Tibial nerve (tissue), 4 donors: ENCODE results near the gene TMEM232. TPM values are rescaled to one million over a fixed set of nuclear protein-coding genes. Genes with fewer than 3 reads are reported as not detected.
"Not testable (repeated sequence)": the region's sequence is repeated elsewhere in the genome, so short reads cannot be mapped to it uniquely, and the experiment has no call there.

Experiments used
- DNase-seq, 2 donors: peaks; one replicate each; pipeline ENCODE4 v3.0.0-alpha.2; 2019; ENCODE audit warnings: low spot score in 2 of 2
- H3K27ac ChIP-seq, 4 donors: fragments of 200-600 bp; sonication (generic) in 3 of 4; one replicate each; pipeline ENCODE4 v1.5.1; 2017 to 2019; ENCODE audit warnings: mild to moderate bottlenecking in 1 of 4
- H3K27me3 ChIP-seq, 2 donors: fragments of 200-600 bp; sonication (generic) in 1 of 2; one replicate each; pipeline versions ENCODE4 v1.5.1 to v1.6.0; 2017 to 2019
- H3K36me3 ChIP-seq, 3 donors: fragments of 200-600 bp; sonication (generic); one replicate each; pipeline ENCODE4 v1.5.1; 2018 to 2019
- H3K4me1 ChIP-seq, 4 donors: fragments of 200-600 bp; sonication (generic) in 3 of 4; one replicate each; pipeline ENCODE4 v1.5.1; 2017 to 2019
- H3K4me3 ChIP-seq, 4 donors: fragments of 200-600 bp; sonication (generic) in 3 of 4; one replicate each; pipeline ENCODE4 v1.5.1; 2017 to 2019; ENCODE audit warnings: mild to moderate bottlenecking in 1 of 4, moderate library complexity in 1 of 4
- H3K9me3 ChIP-seq, 4 donors: fragments of 200-600 bp; sonication (generic) in 3 of 4; one replicate each; pipeline ENCODE4 v1.5.1; 2017 to 2019
- CTCF ChIP-seq, 5 experiments: fragments of 200-600 bp in 3 of 5; fragments of 450-650 bp in 2 of 5; sonication (generic) in 3 of 5; IDR thresholded peaks; one replicate each; pipeline ENCODE4 v1.5.1; 2016 to 2019; ENCODE audit warnings: antibody characterized with exemption in 5 of 5, mild to moderate bottlenecking in 3 of 5, moderate library complexity in 2 of 5
- EP300 ChIP-seq, 2 donors: sonication (generic); formaldehyde crosslinking; IDR thresholded peaks; one replicate each; pipeline ENCODE4 v1.6.1; 2017; ENCODE audit warnings: antibody characterized with exemption in 2 of 2, mild to moderate bottlenecking in 1 of 2
- POLR2A ChIP-seq, 2 donors: fragments of 450-650 bp; IDR thresholded peaks; one replicate each; pipeline ENCODE4 v1.6.1; 2017; ENCODE audit warnings: antibody characterized with exemption in 2 of 2, mild to moderate bottlenecking in 2 of 2, moderate library complexity in 2 of 2
- WGBS, 2 donors: methylation state at CpG; one replicate each; pipeline ENCODE4 v1.1.5; 2018; 5-methylcytosine and 5-hydroxymethylcytosine counted together
- total RNA-seq, 4 donors: library from RNA; depleted of rRNA; stranded (reverse); fragments of >200 nt; gene quantifications; one replicate each; pipeline ENCODE4 v1.1.0, GENCODE V29; 2016

The TMEM232 gene
- total RNA-seq, 4 donors from 2014 or later = 1.7 to 14.4 (median 4.1) TPM

GRCh38 chr5:110735556-110735955 lies 9.1 kb upstream of the TMEM232 start:
- Histone ChIP-seq H3K4me3 (no peak overlapping the region), H3K27ac (no peak overlapping the region), H3K4me1 (peaks cover 0 to 22% (median 3%) of the 10 kb centered on the region in 4 donors), H3K36me3 (peaks cover 0 to 5% (median 0%) of the 10 kb centered on the region in 3 donors), H3K9me3 (no peaks in the 10 kb centered on the region), H3K27me3 (no peaks in the 10 kb centered on the region)
- TF ChIP-seq EP300 (IDR thresholded peaks at IDR 0.05) = no peak
- TF ChIP-seq CTCF (IDR thresholded peaks at IDR 0.05) = no peak
- TF ChIP-seq POLR2A (IDR thresholded peaks at IDR 0.05) = no peak
- no peak for DNase-seq
- WGBS, 2 donors = 15 to 21% methylated on average over 1 of the region's 1 CpG

GRCh38 chr5:110734101-110734500 lies 7.6 kb upstream of the TMEM232 start:
- Histone ChIP-seq H3K4me1 (peaks cover 0 to 10% (median 0%) of the 10 kb centered on the region in 4 donors), H3K27me3 (no peaks in the 10 kb centered on the region), H3K36me3 (peaks cover 0 to 5% (median 0%) of the 10 kb centered on the region in 3 donors), H3K27ac (no peak overlapping the region), H3K4me3 (no peak overlapping the region), H3K9me3 (no peaks in the 10 kb centered on the region)
- TF ChIP-seq CTCF (IDR thresholded peaks at IDR 0.05) = no peak
- TF ChIP-seq POLR2A (IDR thresholded peaks at IDR 0.05) = no peak
- no peak for TF ChIP-seq EP300 (IDR thresholded peaks at IDR 0.05)
- 93 to 95% methylated on average over 2 of the region's 2 CpGs for WGBS, 2 donors
- DNase-seq = no peak

- H3K9me3 ChIP-seq, H3K4me3 ChIP-seq, H3K4me1 ChIP-seq, H3K27ac ChIP-seq, H3K36me3 ChIP-seq, H3K27me3 ChIP-seq, DNase-seq: not testable (repeated sequence)
- WGBS, 2 donors = 95 to 100% methylated on average over 2 of the region's 2 CpGs
Observed at GRCh38 chr5:110731499-110731898, 5.0 kb upstream of the TMEM232 start.

- no peak for DNase-seq
- H3K4me1 ChIP-seq = no peaks in the 10 kb centered on the region
- H3K4me3 ChIP-seq = peak overlapping the region in 2 of 4 donors; percentile 37 to 47
- no peaks in the 10 kb centered on the region for H3K9me3 ChIP-seq
- no peak overlapping the region for H3K27ac ChIP-seq
- 48 to 66% methylated on average over 5 of the region's 5 CpGs for WGBS, 2 donors
- peaks cover 0 to 5% (median 0%) of the 10 kb centered on the region in 3 donors for H3K36me3 ChIP-seq
- H3K27me3 ChIP-seq = no peaks in the 10 kb centered on the region
- TF ChIP-seq POLR2A (IDR thresholded peaks at IDR 0.05) (no peak), CTCF (IDR thresholded peaks at IDR 0.05) (no peak), EP300 (IDR thresholded peaks at IDR 0.05) (no peak)
Observed at GRCh38 chr5:110727025-110727314, 499 bp upstream of the TMEM232 start.

GRCh38 chr5:110718311-110718710 lies 8.2 kb downstream of the TMEM232 start:
- no peak for TF ChIP-seq EP300 (IDR thresholded peaks at IDR 0.05)
- no peak for TF ChIP-seq CTCF (IDR thresholded peaks at IDR 0.05)
- TF ChIP-seq POLR2A (IDR thresholded peaks at IDR 0.05) = no peak
- Histone ChIP-seq H3K27ac (no peak overlapping the region), H3K9me3 (no peaks in the 10 kb centered on the region), H3K27me3 (no peaks in the 10 kb centered on the region), H3K4me3 (no peak overlapping the region), H3K4me1 (no peaks in the 10 kb centered on the region), H3K36me3 (no peaks in the 10 kb centered on the region)
- 61 to 67% methylated on average over 2 of the region's 2 CpGs for WGBS, 2 donors
- no peak for DNase-seq
